ENCODE results near the gene CBLIF. TPM values are rescaled to one million over a fixed set of nuclear protein-coding genes. Genes with fewer than 3 reads are reported as not detected.
"Not testable (repeated sequence)": the region's sequence is repeated elsewhere in the genome, so short reads cannot be mapped to it uniquely, and the experiment has no call there.

Gene CBLIF
- under 1 TPM in 2 of 3 donors, not detected in 1; 0.27 to 0.35 TPM for polyA plus RNA-seq (ENCODE audit: insufficient read length in 3 of 3)
- long read RNA-seq, donor 1: 0 reads
- long read RNA-seq, donor 2: 0 reads
- long read RNA-seq, donor 3: 0 reads
- long read RNA-seq, donor 4: 0 reads
- long read RNA-seq, donor 5: 0 reads
- long read RNA-seq, donor 6: 0 reads
- long read RNA-seq, donor 7: 0 reads
- long read RNA-seq, donor 8: 0 reads
- long read RNA-seq, donor 9: 0 reads
- long read RNA-seq, donor 10: 0 reads
- long read RNA-seq, donor 11, partial matches to known transcripts: 5 of 7 reads
- long read RNA-seq, donor 11, other reads (novel, unspliced or antisense): 0 of 7 reads
- long read RNA-seq, donor 12: 0 reads
- long read RNA-seq, donor 13: 0 reads
- long read RNA-seq, donor 14: 0 reads
- long read RNA-seq, donor 15, transcript GIF-201 (9 exons, 1,518 nt): major isoform, 6 of 6 reads
- long read RNA-seq, donor 15, partial matches to known transcripts: 0 of 6 reads
- long read RNA-seq, donor 15, other reads (novel, unspliced or antisense): 0 of 6 reads
- long read RNA-seq, donor 16, partial matches to known transcripts: 8 of 15 reads
- long read RNA-seq, donor 16, other reads (novel, unspliced or antisense): 7 of 15 reads

DNA sequence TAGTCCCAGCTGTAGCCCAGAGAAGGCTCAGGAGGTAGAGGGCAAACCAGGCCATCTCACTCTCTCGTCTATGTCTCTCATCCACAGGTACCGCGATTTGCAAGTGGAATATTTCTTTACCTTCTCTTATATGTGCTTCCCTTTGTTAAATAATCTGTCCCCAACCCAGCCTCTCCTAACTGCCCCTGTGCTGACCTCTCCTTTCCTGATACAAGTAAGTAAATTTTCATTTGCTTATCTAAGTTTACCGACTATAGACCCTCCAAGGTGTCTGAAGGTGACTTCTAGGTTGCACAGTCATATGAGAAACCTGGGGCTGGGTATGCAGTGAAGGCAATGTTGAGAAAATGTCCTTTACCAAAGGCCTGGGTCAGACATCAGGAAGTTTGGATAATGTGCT is at the start of gene CBLIF:
TSS of gene CBLIF (minus strand) at position 101 of the 400 bp plus-strand sequence. CDS start at position 55, 46 bp downstream.
- DNase-seq: no peak

- no peak for DNase-seq
These were observed 49.3 kb upstream of the CBLIF start for GRCh38 chr11:59894616-59895015.

- DNase-seq: peak; percentile 8
These were observed 46.5 kb upstream of the CBLIF start for GRCh38 chr11:59891781-59892181.

- DNase-seq: not testable (repeated sequence)
These were observed 41.9 kb upstream of the CBLIF start for GRCh38 chr11:59887156-59887555.

GRCh38 chr11:59883597-59883996 is 38.3 kb upstream of the CBLIF start:
- no peak for DNase-seq

DNA sequence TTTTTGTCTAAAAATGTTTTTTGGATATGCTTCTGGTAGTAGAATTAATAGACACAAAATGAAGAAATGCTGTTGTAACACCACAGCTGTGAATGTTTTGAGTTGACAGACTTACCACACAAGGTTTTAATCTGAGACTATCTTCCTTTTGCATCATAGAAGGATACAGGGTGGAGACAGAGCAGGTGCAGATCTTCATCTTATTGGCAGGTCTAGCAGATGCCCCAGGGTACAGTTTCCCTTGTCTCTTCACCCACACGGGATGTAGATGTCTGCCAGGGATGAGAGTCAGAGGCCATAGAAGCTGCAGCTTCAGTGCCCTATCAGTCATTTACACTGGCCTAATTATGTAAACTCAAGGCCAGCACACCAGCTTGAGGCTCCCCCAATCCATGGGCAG is 34.3 kb upstream of the CBLIF start:
- DNase-seq: no peak

GRCh38 chr11:59878575-59878974 is 33.3 kb upstream of the CBLIF start, which contains the start of gene OOSP3:
Gene OOSP3 (plus strand): TSS chr11:59878782. CDS start chr11:59878809, 27 bp downstream.
- DNase-seq: no peak

DNA sequence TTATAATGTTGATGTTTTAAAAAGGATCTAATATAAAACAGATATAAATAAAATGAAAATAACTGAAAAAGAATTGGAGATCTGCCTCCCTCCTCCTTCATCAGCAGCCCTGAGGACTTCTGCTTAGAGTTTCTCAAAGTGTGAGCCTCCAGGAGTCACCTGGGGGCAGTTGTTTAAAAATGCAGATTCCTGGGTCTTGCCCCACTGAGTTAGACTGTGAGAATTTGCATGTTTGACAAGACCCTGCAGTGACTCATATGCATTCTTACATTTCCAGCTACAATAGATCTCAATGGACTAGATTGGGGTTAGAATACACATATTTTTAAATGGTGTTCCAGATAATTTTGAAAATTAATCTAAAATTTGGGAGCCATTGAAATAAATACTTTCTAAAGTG is 32.5 kb upstream of the CBLIF start:
- DNase-seq: no peak

DNA sequence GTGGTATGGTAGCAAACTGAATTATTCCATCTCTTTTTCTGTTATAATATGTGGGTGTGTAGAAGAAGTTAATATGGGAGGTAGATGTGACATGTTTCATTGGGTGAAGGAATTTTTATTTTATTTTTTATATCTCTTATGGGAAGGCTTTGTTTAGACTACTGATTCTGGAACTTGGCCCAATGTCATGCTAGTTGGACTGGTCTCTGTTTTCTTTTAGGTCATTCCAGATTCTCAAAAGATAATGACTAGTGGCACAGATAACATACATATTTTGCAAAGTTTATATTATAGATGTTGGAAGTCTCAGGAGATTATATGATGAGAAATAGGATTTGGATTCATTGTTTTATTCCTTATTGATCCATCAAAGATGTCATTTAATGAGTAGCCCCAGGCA is 32.0 kb upstream of the CBLIF start:
- DNase-seq: no peak

DNA sequence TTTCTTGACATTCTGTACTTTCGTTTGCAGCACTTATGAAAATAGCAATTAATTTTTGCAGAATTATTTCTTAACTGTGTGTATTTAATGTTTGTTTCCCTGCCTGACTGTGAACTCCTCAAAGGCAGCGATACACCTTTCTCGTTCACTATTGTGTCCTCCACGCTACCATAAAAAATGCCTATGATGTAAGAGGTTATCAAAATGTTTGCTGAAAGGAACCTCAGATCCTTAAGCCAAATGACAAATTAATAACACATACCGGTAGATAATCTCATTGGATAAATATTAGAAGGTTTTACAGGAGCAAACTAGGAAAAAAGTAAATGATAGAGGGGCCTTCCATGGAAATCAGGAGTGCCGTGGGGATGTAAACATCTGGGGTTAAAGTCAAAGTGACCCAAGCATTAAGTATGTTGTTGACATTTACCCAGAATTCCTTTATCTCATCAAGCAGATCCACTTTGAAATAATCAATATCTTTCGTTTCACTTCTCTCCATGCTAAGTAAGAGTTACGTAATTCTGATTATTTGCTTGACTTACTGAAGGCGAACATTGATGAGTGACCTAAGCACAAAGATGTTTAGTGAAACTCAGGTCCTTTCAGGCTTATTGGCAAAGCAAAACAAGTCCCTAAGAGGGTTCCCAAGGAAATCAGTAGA is 30.7 kb upstream of the CBLIF start:
- no peak for DNase-seq

- no peak for DNase-seq
These were observed 26.8 kb upstream of the CBLIF start for GRCh38 chr11:59872076-59872475.

DNA sequence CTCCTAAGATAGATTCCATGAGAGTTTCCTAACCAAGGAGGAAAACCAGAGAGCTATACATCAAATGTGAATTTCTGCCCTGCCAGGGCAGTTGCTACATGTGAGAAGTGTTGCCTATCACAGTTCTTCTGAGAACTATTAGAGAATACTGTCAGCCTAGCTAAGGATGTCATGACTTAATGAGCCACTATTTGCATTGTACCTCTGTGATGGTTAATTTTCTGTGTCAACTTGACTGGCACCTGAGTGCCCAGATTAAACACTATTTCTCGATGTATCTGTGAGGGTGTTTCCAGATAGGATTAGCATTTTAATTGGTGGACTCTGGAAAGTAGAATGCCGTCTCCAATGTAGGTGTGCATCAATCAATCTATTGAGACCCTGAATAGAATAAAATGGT is 22.6 kb upstream of the CBLIF start:
- no peak for DNase-seq

DNA sequence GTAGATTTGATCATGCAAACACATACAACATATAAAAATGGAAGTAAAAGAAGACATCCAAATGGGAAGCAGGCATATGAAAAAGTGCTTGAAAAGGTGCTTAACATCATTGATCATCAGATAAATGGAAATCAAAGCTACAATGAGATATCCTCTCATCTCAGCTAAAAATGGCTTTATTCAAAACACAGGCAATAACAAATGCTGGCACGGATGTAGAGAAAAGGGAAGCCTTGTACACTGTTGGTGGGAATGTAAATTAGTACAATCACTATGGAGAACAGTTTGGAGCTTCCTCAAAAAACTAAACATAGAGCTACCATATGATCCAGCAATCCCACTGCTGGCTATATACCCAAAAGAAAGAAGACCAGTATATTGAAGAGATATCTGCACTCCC is 21.5 kb upstream of the CBLIF start:
- no peak for DNase-seq

GRCh38 chr11:59866397-59866796 is 21.1 kb upstream of the CBLIF start, which contains the start of gene TCN1:
Gene TCN1 (minus strand): TSS chr11:59866487. CDS start chr11:59866470, 17 bp downstream.
- no peak for DNase-seq

GRCh38 chr11:59865031-59865430 is 19.7 kb upstream of the CBLIF start:
- no peak for DNase-seq

GRCh38 chr11:59862252-59862651 is 17.0 kb upstream of the CBLIF start:
- DNase-seq: no peak

GRCh38 chr11:59859673-59860072 is 14.4 kb upstream of the CBLIF start:
- no peak for DNase-seq

- no peak for DNase-seq
These were observed 12.4 kb upstream of the CBLIF start for GRCh38 chr11:59857439-59858434.

GRCh38 chr11:59854871-59855270 is 9.6 kb upstream of the CBLIF start:
- DNase-seq: no peak

DNA sequence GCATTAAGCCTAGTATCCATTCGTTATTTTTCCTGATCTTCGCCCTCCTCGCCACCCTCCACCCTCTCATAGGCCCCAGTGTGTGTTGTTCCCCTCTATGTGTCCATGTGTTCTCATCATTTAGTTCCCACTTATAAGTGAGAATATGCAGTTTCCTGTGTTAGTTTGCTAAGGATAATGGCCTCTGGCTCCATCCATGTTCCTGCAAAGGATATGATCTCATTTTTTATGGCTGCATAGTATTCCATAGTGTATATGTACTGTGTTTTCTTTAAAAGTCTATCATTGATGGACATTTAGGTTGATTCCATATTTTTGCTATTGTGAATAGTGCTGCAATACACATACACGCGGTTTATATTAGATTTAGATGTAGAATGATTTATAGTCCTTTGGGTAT is 6.1 kb upstream of the CBLIF start:
- not testable (repeated sequence) for DNase-seq

- DNase-seq: not testable (repeated sequence)
These were observed 4.3 kb upstream of the CBLIF start for GRCh38 chr11:59849551-59849950.
